Endothelial cell of umbilical vein (primary cell): ENCODE data around the gene COQ4. TPM values are rescaled to one million over a fixed set of nuclear protein-coding genes. Genes with fewer than 3 reads are reported as not detected.

Experiments
- BruUV-seq: library from RNA; stranded (reverse); fragments of 400-500 nt; replicated peaks from 2 replicates; lab custom pipeline; 2021; lab: Mats Ljungman, UMichigan
- CTCF ChIA-PET: fragments of 300-600, 350-600 bp; sonication (Branson Sonifier 250); formaldehyde crosslinking; loops from one replicate; lab custom pipeline; 2021; ENCODE audit warnings: antibody characterized with exemption, inconsistent platforms; lab: Charles Lee
- POLR2A ChIA-PET: fragments of 300-600, 350-600 bp; sonication (Branson Sonifier 250); formaldehyde crosslinking; loops from one replicate; lab custom pipeline; 2021; ENCODE audit warnings: antibody characterized with exemption, inconsistent platforms; lab: Charles Lee
- DNase-seq: peaks from one replicate; pipeline ENCODE4 v3.0.0-alpha.2; 2011; ENCODE audit warnings: low read depth, low spot score
- FAIRE-seq: peaks from 2 replicates; lab custom pipeline; 2011; peaks lifted over from hg19 to GRCh38; lab: Jason Lieb, UNC
- H2AFZ ChIP-seq: 2 replicates; pipeline ENCODE4 v1.6.0; 2012; ENCODE audit warnings: low read depth, low read length, control low read depth, inconsistent platforms
- H3K27ac ChIP-seq: 2 replicates; pipeline ENCODE4 v1.5.1; 2011; ENCODE audit warnings: low read depth, mild to moderate bottlenecking, control low read depth, low read length, moderate library complexity; ENCODE audit not compliant: insufficient read depth
- H3K27me3 ChIP-seq, 2 experiments: 2 replicates each; pipeline versions ENCODE4 v1.6.0 to v1.6.1; 2011; ENCODE audit warnings: low read length in 2 of 2, mixed read lengths in 1 of 2; ENCODE audit not compliant: control insufficient read depth in 2 of 2, insufficient read depth in 2 of 2
- H3K36me3 ChIP-seq, 2 experiments: 2 replicates in 1 of 2; 3 replicates in 1 of 2; pipeline ENCODE4 v1.5.1; 2011; ENCODE audit warnings: low read length in 2 of 2, mild to moderate bottlenecking in 1 of 2, moderate library complexity in 1 of 2; ENCODE audit not compliant: control insufficient read depth in 2 of 2, insufficient read depth in 2 of 2; ENCODE audit errors: extremely low read depth in 1 of 2
- H3K4me1 ChIP-seq: 3 replicates; pipeline ENCODE4 v1.5.1; 2011; ENCODE audit warnings: mild to moderate bottlenecking, low read length; ENCODE audit not compliant: control insufficient read depth, insufficient read depth; ENCODE audit errors: extremely low read depth
- H3K4me2 ChIP-seq: 2 replicates; pipeline ENCODE4 v1.6.1; 2011; ENCODE audit warnings: low read length, control low read depth, mixed read lengths; ENCODE audit not compliant: insufficient read depth
- H3K4me3 ChIP-seq, 3 experiments: fragments of 200-600 bp in 1 of 3; sonication (generic), shearing (Covaris generic) in 1 of 3; replicated peaks in 1 of 3; 2 replicates each; pipeline ENCODE4 v1.5.1; 2011 to 2016; ENCODE audit warnings: control low read depth in 3 of 3, low read length in 3 of 3, mild to moderate bottlenecking in 2 of 3, inconsistent platforms in 1 of 3, low read depth in 1 of 3, moderate library complexity in 1 of 3; ENCODE audit not compliant: insufficient read depth in 1 of 3
- H3K79me2 ChIP-seq: 2 replicates; pipeline ENCODE4 v1.6.0; 2012; ENCODE audit warnings: low read length, inconsistent platforms; ENCODE audit not compliant: control insufficient read depth, insufficient read depth
- H3K9ac ChIP-seq: replicated peaks from 2 replicates; pipeline ENCODE3; 2011; ENCODE audit warnings: low read length, control low read depth; ENCODE audit not compliant: insufficient read depth; ENCODE audit errors: extremely low read depth
- H3K9me1 ChIP-seq: replicated peaks from 3 replicates; pipeline ENCODE4 v1.6.0; 2011; ENCODE audit warnings: mild to moderate bottlenecking, low read length; ENCODE audit not compliant: control insufficient read depth, insufficient read depth; ENCODE audit errors: extremely low read depth
- H3K9me3 ChIP-seq: replicated peaks from 2 replicates; pipeline ENCODE4 v1.5.1; 2012; ENCODE audit warnings: low read length, inconsistent platforms; ENCODE audit not compliant: control insufficient read depth, insufficient read depth
- H4K20me1 ChIP-seq: replicated peaks from 2 replicates; pipeline ENCODE3; 2011; ENCODE audit warnings: mild to moderate bottlenecking, low read length; ENCODE audit not compliant: control insufficient read depth, insufficient read depth; ENCODE audit errors: extremely low read depth
- EZH2 ChIP-seq: IDR thresholded peaks from 2 replicates; pipeline ENCODE4 v1.6.1; 2012; ENCODE audit warnings: borderline replicate concordance, low read depth, mild to moderate bottlenecking, moderate library complexity, low read length, inconsistent platforms; ENCODE audit not compliant: severe bottlenecking
- FOS ChIP-seq: IDR thresholded peaks from 2 replicates; pipeline ENCODE4 v1.6.1; 2011; ENCODE audit warnings: mild to moderate bottlenecking, low read length, moderate library complexity, borderline replicate concordance; ENCODE audit not compliant: insufficient read depth
- GATA2 ChIP-seq: IDR thresholded peaks from 2 replicates; pipeline ENCODE4 v1.7.0; 2011; ENCODE audit warnings: low read depth, mild to moderate bottlenecking, moderate library complexity, mixed read lengths, low read length; ENCODE audit not compliant: insufficient read length, insufficient read depth
- JUN ChIP-seq: IDR thresholded peaks from 2 replicates; pipeline ENCODE4 v1.6.1; 2011; ENCODE audit warnings: borderline replicate concordance, low read depth; ENCODE audit not compliant: insufficient read length, insufficient read depth
- MYC ChIP-seq: IDR thresholded peaks from one replicate; pipeline ENCODE4 v1.6.1; 2011; ENCODE audit warnings: mild to moderate bottlenecking, low read depth, low read length
- POLR2A ChIP-seq: IDR thresholded peaks from 2 replicates; pipeline ENCODE4 v1.6.1; 2012; ENCODE audit warnings: low read depth, mild to moderate bottlenecking, control low read depth, low read length
- POLR2AphosphoS5 ChIP-seq: IDR thresholded peaks from 2 replicates; pipeline ENCODE4 v1.6.1; 2012; ENCODE audit warnings: low read depth, mild to moderate bottlenecking, control low read depth, low read length, moderate library complexity; ENCODE audit not compliant: insufficient read depth
- dilution Hi-C: fragments of 300-500 bp; cut with MboI; formaldehyde crosslinking; loops from one replicate; pipeline ENCODE4 v1.15.0; 2019; ENCODE audit warnings: low sequenced_read_pairs; ENCODE audit not compliant: extremely low pct_ligation_motif_present
- intact Hi-C: fragments of 100-400 bp; cut with micrococcal nuclease; formaldehyde crosslinking; loops from one replicate; pipeline ENCODE4 v1.10.0; 2022
- polyA plus RNA-seq, 4 experiments: library from polyadenylated mRNA; depleted of rRNA in 3 of 4; stranded (reverse) in 3 of 4; unstranded in 1 of 4; fragments of >200 nt; gene quantifications; 2 replicates each; pipeline versions ENCODE4 v1.2.1 to v1.2.3, GENCODE V29; 2011 to 2012; ENCODE audit warnings: missing spikeins in 1 of 4
- total RNA-seq: library from RNA; stranded (reverse); gene quantifications from 2 replicates; pipeline ENCODE4 v1.2.3, GENCODE V29; 2021
- TF ChIP-seq, protein P1 (sequence below), 2 donors: IDR thresholded peaks; 1 replicate in 1 of 2; 2 replicates in 1 of 2; pipeline ENCODE4 v1.5.1; 2011; ENCODE audit warnings: low read length in 2 of 2, mild to moderate bottlenecking in 2 of 2, moderate library complexity in 2 of 2, control low read depth in 1 of 2, inconsistent platforms in 1 of 2, low read depth in 1 of 2; ENCODE audit not compliant: insufficient read depth in 1 of 2; ENCODE audit errors: extremely low read depth in 1 of 2
- TF ChIP-seq, protein P2 (sequence below): IDR thresholded peaks from 2 replicates; pipeline ENCODE4 v1.6.1; 2011; ENCODE audit not compliant: insufficient read depth, insufficient read length

The COQ4 gene
- total and polyA plus RNA-seq, 2 donors (not counting 3 experiments of a cell fraction or from before 2014, with no cell fraction given): 44.4 to 78.1 TPM

DNA sequence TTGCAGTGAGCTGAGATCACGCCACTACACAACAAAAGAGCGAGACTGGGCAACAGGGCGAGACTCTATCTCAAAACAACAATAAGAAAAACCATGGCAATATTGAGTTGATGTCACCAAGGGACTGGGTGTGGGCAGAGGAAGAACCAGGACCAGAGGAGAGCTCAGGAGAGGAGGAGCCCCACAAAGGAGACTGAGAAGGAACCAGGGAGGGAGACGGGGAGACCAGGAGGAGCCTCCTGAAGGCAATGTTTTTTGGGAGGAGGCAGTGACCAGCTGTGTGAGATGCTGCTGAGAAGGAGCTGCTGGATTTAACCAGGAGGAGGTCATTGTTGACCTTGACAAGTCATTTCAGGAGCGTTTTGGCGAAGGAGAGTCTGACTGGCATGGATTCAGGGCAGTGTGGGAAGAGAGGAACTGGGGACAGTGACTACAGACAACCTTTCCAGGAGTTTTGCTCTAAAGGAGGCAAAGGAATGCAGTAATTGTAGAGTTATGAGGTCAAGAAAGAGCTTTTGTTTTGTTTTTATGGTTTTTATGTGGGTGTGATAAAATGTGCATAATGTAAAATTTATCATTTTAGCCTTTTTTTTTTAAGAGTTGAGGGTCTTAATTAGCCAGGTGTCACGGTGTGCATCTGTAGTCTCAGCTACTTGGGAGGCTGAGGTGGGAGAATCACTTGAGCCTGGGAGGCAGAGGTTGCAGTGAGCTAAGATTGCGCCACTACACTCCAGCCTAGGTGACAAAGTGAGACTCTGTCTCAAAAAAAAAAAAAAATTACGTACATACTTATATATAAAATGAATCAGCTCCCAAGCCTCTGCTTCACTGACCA lies 18.3 kb upstream of the COQ4 start:
- DNase-seq: no peak
- BruUV-seq: no TSS peak
- Histone ChIP-seq H3K9me3 (no peaks in the 10 kb centered on the region), H4K20me1 (no peaks in the 10 kb centered on the region), H3K4me1 (peaks cover 6% of the 10 kb centered on the region), H3K4me2 (no peak overlapping the region), H3K9ac (no peak overlapping the region), H3K27me3 (no peaks in the 10 kb centered on the region), H3K36me3 (no peaks in the 10 kb centered on the region), H3K4me3 (no peak overlapping the region), H3K79me2 (no peaks in the 10 kb centered on the region), H3K9me1 (no peaks in the 10 kb centered on the region), H2AFZ (no peak overlapping the region), H3K27ac (no peak overlapping the region)
- ChIA-PET POLR2A (no interaction called here), CTCF (interaction anchor here (1.2 to 2.4 kb wide), 5 partner anchors 9 to 49 kb away, joined by 3 to 19 read pairs (median 4); partner anchors contain the start of genes GOLGA2 and SWI5)
- TF ChIP-seq GATA2 (no peak), POLR2A (no peak), POLR2AphosphoS5 (no peak), EZH2 (no peak), JUN (no peak), FOS (no peak), MYC (no peak)
- TF ChIP-seq, protein P1, sequence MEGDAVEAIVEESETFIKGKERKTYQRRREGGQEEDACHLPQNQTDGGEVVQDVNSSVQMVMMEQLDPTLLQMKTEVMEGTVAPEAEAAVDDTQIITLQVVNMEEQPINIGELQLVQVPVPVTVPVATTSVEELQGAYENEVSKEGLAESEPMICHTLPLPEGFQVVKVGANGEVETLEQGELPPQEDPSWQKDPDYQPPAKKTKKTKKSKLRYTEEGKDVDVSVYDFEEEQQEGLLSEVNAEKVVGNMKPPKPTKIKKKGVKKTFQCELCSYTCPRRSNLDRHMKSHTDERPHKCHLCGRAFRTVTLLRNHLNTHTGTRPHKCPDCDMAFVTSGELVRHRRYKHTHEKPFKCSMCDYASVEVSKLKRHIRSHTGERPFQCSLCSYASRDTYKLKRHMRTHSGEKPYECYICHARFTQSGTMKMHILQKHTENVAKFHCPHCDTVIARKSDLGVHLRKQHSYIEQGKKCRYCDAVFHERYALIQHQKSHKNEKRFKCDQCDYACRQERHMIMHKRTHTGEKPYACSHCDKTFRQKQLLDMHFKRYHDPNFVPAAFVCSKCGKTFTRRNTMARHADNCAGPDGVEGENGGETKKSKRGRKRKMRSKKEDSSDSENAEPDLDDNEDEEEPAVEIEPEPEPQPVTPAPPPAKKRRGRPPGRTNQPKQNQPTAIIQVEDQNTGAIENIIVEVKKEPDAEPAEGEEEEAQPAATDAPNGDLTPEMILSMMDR (IDR thresholded peaks at IDR 0.05; ENCODE audit: extremely low read depth in 1 of 2, insufficient read depth in 1 of 2, low read depth in 1 of 2, low read length in 2 of 2): no peak
- TF ChIP-seq, protein P2, sequence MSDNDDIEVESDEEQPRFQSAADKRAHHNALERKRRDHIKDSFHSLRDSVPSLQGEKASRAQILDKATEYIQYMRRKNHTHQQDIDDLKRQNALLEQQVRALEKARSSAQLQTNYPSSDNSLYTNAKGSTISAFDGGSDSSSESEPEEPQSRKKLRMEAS: no peak
- dilution Hi-C loops (no loop called here), intact Hi-C loops (no loop called here)
- peak; percentile 15 for FAIRE-seq
